NOMO-1 treated with DMSO at 0.1 percent for 48 hours (cell line): ENCODE results near the gene STT3B.

Experiments used
- DNase-seq: peaks from one replicate; lab custom pipeline; 2025; ENCODE audit not compliant: unreplicated experiment; lab: John Stamatoyannopoulos, UW

The STT3B gene

GRCh38 chr3:31550452-31551251 lies 17.9 kb downstream of the STT3B start:
- DNase-seq, result peak; percentile 29

GRCh38 chr3:31551646-31552045 lies 18.9 kb downstream of the STT3B start:
- no peak for DNase-seq

GRCh38 chr3:31552103-31552502 lies 19.4 kb downstream of the STT3B start:
- DNase-seq, result no peak

GRCh38 chr3:31553258-31553657 lies 20.5 kb downstream of the STT3B start:
- no peak for DNase-seq

- DNase-seq, result no peak
Measured at GRCh38 chr3:31555204-31555603, 22.5 kb downstream of the STT3B start.

- DNase-seq, result no peak
Measured at GRCh38 chr3:31559872-31560534, 27.3 kb downstream of the STT3B start.

GRCh38 chr3:31561891-31562290 lies 29.2 kb downstream of the STT3B start:
- DNase-seq, result no peak

- DNase-seq, result no peak
Measured at GRCh38 chr3:31562525-31562924, 29.8 kb downstream of the STT3B start.

- peak; percentile 65 for DNase-seq
Measured at GRCh38 chr3:31565288-31565687, 32.6 kb downstream of the STT3B start.

GRCh38 chr3:31567036-31567435 lies 34.3 kb downstream of the STT3B start:
- no peak for DNase-seq

- DNase-seq, result no peak
Measured at GRCh38 chr3:31568649-31569048, 35.9 kb downstream of the STT3B start.

GRCh38 chr3:31571325-31571724 lies 38.6 kb downstream of the STT3B start:
- DNase-seq, result no peak

- DNase-seq, result no peak
Measured at GRCh38 chr3:31572236-31573004, 39.7 kb downstream of the STT3B start.

- peak; percentile 76 for DNase-seq
Measured at GRCh38 chr3:31573036-31573779, 40.5 kb downstream of the STT3B start.

GRCh38 chr3:31575448-31575847 lies 42.7 kb downstream of the STT3B start:
- no peak for DNase-seq

- DNase-seq, result no peak
Measured at GRCh38 chr3:31576521-31576920, 43.8 kb downstream of the STT3B start.

- no peak for DNase-seq
Measured at GRCh38 chr3:31577232-31577631, 44.5 kb downstream of the STT3B start.

GRCh38 chr3:31579828-31580227 lies 47.1 kb downstream of the STT3B start:
- no peak for DNase-seq

- DNase-seq, result no peak
Measured at GRCh38 chr3:31580645-31581044, 47.9 kb downstream of the STT3B start.

GRCh38 chr3:31581660-31582059 lies 48.9 kb downstream of the STT3B start:
- DNase-seq, result peak; percentile 67

GRCh38 chr3:31589228-31589627 lies 56.5 kb downstream of the STT3B start:
- DNase-seq, result no peak
